DMS 273 (cell line): ENCODE results near the gene USP31.
A peak's percentile ranks its signal among the peaks of the same experiment; 100 is the strongest.

Experiments
- DNase-seq: peaks from one replicate; lab custom pipeline; 2025; ENCODE audit not compliant: unreplicated experiment; lab: John Stamatoyannopoulos, UW

USP31 gene

DNA sequence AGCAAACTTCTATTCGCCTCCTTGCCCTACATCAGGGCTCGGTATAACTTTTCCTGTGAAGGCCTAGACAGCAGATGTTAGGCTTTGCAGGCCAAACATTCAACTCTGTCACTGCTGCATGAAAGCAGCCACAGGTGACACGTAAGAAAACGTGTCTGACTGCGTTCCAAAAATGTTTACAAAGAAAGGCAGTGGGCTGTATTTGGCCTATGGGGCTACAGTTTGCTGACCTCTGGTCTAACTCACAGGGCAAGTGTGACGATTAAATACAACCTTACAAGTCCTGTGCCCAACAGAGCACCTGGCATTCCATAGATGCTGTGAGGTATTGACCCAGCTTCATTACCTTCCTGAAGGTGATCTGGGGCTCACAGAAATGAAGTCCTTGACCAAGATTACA lies 79.4 kb downstream of the USP31 start:
- no peak for DNase-seq

DNA sequence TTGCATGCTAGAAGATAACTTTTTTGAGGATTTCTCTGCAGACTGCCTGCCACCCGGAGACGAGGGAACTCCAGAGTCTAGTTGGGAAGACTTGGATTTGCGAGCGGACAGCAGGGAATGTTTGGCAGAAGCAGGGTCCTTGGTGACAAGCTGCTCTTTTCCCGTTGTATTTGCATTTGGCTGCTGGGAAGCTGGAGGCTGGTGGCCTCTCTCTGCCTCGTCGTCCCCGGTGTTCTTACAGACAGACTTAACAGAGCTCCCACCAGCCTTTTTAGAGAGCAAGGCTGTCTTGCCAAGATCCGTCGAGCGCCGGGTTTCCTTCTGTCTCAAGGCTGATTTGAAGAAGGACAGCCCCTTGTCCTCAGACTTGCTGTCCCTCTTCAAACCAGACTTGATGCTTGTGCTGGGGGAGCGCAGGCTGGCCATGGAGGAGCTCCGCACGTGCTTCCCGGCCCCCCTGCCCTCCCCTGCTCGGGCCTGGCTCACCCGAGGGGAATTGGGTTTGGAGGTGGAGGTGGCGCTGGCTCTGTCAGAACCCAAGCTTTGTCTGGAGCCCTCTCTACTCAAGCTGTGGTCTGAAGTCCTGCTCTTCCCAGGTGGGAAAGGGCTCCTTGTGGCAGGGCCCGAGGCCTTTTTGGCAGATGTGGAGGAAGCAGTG lies 81.0 kb downstream of the USP31 start:
- no peak for DNase-seq

DNA sequence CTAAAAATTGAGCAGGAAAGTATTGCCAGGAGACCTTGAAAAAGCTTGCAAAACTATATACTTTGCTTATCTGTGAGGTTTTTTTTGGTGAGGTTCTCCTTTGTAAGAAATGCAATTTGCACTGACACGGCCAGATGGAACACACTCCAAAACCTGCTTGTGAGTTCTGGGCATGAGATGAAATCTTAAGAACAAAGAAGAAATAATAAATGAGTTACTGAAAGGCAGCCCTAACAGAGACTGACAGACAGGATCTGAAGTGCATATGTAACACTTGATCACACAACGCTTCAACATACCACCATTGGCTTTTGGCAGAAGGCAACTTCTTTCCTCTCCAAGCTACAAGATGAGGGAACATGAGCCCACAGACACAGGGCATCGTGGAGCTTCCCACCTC lies 82.6 kb downstream of the USP31 start:
- no peak for DNase-seq

DNA sequence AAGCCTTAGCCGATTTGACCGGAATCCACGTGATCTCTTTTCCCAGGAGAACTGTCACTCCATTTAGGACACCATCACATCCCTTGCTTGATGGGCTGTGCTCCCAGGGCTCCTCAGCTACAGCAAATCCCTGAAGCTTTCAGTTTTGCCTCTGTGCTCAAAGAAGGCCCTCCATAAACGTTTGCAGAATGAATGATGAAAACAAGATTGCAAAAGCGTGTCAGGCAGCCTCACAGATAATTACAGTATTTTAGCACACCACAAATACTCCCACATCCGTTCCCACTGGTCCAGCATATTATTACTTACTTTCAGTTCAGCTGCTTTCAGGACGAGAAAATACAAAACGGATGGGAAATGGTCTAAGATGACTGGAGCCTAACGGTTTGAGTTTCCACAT lies 84.6 kb downstream of the USP31 start:
- no peak for DNase-seq

DNA sequence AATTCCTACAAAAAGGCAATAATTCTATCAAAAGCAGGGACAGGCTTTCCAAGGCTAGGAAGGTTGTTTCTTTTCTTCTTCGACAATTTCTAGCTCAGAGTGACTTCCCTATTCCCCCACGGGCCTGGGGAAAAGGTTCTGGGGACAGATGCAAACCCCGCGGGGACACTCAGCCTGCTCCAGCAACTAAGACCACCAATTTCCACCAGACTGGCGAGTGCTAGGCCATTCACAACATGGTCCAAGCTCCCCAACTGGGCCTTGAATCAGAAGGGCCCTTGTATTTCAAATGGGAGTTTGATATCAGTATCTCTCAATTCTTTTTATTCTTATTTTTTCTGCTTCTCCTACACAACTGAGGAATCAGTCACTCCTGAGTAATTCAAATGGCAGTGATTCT lies 86.7 kb downstream of the USP31 start:
- DNase-seq, result no peak

DNA sequence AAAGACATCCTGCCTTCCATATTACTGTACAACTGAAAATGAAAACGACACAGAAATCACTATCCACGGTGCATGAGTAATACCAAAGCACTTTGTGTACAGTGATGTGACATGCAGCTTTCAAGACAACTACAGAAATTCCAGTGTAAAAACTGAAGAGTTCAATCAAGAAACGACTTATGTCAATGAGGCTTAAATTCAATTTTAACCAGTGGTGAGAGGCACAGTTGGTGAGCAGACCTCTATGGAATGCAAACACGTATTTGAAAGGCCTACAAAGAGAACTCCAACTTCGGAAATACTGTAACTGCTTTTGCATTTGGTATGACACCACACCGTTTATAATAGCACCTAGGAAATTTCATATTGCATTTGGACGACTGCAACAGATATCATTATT lies 87.6 kb downstream of the USP31 start:
- no peak for DNase-seq

DNA sequence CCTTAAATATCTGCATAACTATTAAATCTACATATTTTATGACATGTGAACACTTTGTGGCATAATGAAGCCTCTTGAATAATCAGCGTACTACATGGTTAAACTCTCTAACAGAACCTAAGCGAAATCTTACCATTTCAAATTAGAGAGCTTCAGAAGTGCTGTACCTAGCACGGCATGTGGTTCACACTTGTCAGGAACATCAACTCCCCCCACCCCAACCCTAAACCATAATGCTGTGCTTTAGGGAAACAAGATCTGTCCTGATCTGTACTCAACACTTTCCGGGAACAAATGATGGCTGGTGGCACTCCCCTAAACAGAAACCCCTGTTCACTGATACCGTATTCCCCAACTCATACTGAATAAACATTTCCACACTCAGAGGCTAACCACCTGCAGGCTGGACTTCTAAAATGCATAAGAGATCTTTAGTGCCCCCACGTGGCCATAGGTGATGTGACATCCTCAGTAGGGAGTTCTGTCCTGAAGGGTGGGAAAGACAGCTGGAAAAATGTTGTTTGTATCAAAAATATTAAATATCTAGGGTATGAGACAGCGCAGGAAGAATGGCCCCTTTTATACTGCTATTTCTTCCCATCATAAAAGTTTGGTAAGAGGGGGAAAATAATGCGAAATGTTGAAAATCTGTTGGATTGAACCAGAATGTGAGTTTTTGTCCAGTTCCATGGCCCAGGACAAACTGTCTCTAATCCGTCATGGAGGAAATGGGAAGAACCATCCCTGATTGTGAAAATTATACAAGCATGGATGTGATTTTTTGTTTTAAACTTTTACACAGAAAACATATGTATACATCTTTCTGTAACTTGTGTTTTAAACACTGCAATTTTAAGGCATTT lies 88.6 kb downstream of the USP31 start:
- peak; percentile 84 for DNase-seq

DNA sequence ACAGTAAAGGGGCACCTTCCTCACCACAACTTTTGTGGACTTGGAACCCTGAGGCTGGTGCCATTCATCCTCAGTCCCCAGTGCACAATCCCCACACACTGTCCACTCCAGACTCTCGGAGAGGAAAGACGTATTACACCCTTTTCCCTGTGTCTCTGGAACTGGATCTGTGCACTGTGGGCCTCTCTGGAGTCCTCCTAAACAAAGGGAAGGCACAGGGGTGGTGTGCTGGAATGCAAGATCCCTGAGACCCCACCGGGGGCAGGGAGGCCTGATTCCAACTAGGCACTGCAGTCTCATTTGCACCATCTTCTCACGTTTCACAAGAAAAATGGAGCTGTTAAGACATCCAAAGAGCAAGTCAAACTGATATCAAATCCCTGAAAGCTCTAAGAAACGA lies 89.8 kb downstream of the USP31 start:
- DNase-seq, result no peak

DNA sequence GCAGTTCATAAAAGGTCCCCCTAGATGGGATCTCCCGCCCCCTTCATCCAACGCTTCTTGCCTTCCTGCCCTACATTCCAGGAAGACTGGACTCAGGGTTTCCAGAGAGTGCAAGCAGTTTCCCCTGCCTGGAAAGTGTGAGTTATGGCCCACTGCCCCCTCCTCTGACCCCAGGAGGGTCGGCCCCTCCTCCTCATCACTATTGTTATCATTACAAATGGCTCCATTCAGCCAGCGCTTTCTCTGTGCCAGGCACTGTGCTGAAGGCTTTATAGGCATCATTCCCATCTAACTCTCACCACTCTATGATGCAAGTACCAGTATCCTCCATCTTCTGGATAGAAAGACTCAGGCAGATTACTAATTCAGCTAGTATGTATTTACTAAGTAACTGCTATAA lies 90.7 kb downstream of the USP31 start:
- DNase-seq, result no peak

DNA sequence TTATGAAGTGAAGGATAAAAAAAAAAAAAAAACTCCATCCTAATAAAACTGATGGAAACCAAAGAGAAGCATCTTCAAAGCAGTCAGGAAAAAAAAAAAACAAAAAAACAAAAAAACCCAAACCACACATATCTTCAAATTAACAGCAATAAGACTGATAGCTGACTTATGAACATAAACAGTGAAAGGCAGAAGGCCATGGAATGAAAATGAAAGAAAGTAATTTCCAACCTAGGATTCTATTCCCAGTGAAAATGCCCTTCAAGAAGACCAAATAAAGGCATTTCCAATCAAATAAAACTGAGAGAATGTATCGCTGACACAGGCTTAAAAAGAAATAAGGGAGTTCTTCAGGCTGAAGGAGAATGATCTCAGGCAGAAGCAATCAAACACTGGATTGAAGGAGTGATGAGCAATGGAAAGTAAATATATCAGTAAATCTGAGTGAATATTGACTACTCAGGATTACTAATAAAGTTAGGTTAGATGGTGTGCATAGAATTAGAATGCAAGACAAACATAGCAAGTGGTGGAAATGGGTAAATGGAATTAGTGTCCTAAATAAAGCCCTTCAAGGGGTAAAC lies 92.1 kb downstream of the USP31 start:
- no peak for DNase-seq

DNA sequence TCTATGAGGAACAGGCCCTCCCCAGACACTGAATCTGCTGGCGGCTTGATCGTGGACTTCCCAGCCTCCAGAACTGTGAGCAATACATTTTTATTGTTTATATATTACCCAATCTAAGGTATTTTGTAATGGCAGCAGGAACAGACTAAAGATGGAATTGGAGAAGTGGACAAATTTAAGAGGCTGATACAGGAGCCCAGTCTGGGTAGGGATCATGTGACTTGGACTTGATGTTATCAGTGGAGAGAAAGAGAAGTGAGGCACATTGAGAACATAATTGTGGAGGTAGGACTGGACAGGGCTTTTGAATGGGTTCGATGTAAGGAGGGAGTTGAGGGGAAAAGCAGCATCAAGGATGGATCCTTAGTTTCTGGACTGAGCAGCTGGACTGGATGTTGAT lies 93.8 kb downstream of the USP31 start:
- DNase-seq, result no peak

DNA sequence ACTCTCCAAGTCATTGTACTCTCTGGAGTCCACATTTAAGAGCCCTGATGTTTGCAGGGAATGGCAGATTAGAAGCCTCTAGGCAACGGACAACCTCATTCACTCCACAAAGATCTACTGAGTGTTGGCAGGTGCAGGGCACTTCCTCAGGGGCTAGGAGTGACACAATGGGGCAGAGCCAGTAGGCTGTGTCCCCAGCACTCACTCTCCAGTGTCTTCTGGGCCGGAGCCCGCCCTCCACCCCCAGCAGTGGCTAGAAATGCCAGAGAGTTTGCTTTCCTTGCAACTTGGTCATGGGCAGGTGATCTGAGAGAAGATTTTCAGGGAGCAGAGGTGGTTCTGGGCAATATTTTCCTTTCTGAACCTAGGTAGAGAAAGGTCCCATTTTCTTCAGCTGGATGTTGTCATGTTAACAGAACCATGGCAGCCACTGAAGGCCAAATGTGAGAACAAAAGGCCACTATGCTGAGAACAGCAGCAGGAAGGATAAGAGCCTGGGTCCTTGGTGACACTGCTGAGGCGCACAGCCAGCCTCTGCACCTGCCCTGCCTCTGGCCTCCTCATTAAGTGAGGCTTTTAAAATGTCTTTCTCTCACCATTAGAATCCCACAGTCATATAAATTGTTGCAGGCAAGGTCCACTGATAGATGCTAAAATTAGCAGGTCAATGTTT lies 96.2 kb downstream of the USP31 start:
- DNase-seq, result no peak

DNA sequence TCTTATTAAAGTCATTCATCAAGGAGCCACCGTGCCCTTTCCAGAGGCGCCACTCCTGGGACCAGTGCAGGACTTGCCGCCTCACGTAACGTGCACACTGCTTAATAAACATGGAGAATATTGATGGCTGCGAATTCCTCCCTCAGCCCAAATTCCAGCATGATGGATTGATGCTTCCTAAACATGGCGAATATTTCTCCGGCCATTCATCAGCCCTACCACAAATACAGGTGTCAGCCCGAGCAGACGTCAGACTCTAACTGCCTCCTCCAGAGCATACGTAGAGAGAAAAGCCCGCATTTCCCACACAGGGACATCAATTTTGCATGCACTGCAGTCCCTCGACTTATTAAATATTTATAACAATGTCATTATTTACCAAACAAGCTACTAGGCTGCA lies 97.0 kb downstream of the USP31 start:
- no peak for DNase-seq

DNA sequence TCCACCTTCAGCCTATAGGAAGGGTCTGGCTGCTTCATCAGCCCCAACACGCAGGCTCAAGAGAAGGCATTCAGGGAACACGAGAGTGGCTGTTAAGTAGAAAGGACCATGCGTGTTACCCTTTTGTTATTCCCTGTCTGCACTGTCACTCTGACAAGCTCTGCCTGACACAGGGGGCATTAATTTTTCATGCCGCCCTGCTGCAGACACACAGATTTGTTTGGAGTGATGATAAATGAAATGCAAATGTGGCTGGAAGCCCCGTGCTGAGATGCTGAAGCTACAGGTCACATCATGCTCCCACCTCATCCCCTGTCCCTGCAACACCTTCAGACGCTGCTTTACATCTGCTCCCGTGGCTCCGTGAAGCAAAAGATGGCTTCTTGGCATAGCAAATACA lies 97.7 kb downstream of the USP31 start:
- DNase-seq, result no peak

DNA sequence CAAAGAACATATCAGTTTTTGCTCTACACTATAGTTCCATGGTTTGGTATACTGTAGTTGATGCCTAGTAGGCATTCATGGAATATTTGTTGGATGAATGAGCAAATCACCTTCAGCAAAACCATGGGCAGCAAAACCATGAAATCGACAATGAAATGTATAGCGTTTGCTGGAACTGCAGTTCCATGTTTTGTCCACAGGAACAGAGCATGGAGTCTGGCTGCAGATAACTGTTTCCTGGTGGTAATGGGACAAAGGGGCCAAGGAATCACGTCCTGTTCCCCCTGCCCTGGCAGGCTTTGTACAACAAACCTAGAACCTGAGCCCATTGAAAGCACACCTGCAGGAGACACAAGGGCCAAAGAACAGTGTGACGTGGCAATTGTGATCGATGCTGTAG lies 101.1 kb downstream of the USP31 start:
- no peak for DNase-seq

DNA sequence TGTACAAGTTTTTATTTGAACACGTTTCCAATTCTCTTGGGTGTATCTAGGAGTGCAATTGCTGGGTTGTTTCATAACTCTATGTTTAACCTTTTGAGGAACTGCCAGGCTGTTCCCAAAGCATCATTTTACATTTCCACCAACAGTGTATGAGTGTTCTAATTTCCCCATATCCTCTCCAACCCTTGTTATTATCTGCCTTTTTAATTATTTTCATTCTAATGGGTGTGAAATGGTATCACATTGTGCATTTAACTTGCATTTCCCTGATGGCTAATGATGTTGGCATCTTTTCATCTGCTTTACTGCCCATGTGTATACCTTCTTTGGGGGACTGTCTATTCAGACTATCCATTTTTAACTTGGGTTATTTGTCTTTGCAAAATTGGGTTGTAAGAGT lies 104.2 kb downstream of the USP31 start:
- no peak for DNase-seq

DNA sequence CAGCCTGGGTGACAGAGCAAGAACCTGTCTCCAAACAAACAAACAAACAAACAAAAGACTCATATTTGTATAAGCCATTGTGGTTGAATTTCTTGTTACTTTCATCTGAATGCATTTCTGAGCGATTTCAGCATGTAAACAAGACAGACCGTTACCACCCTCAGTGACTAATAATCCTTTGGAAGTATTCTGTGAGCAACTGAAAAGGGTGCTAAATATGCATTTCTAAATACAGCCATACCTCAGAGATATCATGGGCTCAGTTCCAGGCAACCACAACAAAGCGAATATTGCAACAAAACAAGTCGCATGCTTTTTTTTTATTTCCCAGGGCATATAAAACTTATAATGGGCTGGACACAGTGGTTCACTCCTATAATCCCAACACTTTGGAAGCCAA lies 109.0 kb downstream of the USP31 start:
- no peak for DNase-seq

DNA sequence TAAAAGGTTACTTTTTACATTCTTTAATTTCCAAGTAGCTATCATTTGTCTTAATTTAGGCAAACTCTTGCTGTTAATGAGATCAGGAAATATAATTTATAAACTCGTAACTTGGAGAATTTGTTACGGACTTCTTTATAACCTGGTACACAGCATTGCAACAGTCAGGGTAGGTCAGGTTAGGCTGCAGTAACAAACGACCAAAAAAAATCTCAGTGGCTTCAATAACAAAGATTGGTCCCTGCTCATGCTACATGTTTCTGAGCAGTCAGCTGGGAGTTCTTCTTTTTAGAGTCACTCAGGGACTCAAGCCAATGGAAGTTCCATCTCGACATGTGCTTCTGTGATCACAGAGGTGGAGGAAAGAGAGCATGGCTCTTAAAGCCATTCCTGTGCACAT lies 110.1 kb downstream of the USP31 start:
- no peak for DNase-seq

DNA sequence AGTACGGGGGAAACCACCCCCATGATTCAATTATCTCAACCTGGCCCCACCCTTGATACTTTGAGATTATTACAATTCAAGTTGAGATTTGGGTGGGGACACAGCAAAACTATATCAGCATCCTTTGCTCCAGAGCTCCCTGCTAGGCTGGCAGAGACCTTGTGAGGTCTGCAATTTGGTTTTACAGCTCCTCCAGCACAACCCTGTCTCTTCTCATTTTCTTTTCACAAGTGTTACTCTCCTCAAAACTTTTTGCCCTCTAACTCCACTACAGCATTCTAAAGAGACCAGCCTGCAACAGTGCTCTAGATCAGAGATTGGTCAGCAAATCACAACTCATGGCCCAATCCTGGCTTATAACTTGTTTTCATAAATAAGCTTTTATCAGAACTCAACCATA lies 114.0 kb downstream of the USP31 start:
- DNase-seq, result no peak

DNA sequence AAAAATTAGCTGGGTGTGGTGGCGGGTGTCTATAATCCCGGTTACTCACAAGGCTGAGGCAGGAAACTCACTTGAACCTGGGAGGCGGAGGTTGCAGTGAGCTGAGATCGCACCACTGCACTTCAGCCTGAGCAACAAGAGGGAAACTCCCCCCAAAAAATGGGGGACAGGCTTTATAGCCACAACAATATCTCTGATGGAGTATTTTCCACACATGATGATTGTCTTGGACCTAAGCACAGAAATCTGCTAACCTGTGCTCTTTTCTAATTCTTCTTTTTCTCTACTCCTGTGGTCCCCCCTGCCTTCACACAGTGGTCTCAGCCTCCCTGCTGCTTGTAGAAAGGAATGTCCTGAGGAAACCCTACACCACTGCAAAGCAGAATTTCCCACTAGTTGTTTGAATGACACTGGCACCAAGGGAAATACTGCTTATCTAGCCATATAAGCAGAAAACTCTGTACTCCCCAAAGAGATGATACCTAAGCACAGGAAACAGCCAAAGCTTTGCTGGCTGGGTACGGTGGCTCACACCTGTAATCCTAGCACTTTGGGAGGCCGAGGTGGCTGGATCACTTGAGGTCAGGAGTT lies 117.6 kb downstream of the USP31 start:
- DNase-seq, result no peak

DNA sequence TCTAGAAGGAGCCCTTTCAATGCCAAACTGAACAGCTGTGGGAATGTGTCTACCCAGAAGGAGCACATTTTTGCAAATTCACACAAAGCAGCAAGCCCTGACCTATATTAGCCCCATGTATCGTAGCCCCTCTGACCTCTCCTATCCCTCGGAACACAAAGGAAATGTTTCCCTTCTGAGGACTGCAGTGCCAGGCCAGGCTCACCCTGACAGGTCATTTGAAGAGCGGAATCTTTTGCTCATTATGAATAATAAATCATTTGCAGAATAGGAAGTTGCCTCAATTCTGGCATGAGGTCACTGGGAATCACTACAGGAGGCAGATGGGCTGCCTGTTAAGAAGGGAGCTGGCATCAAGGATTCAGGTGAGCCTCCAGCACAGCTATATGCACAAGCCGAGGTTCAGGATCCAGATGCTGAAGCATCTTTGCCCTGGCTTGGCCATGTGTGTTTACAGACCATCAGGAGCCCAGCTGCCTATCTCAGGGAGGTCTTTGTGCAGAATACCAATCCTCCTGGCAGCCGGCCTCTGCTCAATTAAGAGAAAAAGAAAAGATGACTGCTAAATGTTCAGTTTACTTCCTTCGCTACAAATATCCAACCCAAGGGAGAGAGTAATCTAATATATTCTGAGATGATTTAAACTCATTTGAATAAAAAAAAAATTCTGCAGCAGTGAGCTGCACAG lies 119.4 kb downstream of the USP31 start:
- no peak for DNase-seq
